ENCODE data around the gene LBHD1.
"Not testable (repeated sequence)": the region's sequence is repeated elsewhere in the genome, so short reads cannot be mapped to it uniquely, and the experiment has no call there.

Gene LBHD1

DNA sequence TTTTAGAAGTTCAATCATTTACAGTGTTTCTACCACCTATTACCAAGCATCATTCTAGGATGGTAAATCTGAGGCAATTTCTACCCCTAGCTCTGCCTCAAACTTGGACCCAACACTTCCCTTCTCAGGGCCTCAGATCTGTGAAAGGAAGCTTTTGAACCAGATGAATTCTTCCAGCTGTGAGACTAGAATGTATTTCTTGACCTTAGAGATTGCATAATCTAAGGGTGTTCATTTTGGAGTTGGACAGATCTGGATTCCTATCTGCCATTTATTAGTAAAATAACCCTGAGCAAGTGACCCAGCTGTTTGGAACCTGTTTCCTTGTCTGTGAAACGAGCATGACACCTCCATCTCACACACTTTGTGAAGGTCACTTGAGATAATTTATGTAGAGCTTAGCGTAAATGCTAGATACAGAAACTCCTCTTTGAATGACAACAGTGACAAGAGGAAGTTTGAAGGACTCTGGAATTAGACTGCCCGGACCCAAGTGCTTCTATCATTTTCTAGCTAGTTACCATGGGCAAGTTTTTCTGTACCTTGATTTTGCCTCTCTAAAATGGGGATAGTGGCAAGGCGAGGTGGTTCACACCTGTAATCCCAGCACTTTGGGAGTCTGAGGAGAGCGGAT, 15.2 kb downstream of the LBHD1 start:
- no peak for DNase-seq

DNA sequence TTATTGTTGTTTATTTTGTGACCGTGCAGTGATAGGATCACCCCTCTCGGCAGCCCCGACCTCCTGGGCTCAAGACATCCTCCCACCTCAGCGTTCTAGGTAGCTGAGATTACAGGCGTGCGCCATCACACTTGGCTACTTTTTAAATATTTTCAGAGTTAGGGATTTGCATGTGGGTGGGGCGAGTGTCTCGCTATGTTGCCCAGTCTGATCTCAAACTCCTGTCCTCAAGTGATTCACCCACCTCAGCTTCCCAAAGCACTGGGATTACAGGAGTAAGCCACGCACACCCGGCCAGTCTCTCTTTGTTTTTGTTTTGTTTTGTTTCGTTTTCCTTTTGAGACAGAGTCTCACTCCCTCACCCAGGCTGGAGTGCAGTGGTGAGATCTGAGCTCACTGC, 17.8 kb downstream of the LBHD1 start:
- no peak for DNase-seq

DNA sequence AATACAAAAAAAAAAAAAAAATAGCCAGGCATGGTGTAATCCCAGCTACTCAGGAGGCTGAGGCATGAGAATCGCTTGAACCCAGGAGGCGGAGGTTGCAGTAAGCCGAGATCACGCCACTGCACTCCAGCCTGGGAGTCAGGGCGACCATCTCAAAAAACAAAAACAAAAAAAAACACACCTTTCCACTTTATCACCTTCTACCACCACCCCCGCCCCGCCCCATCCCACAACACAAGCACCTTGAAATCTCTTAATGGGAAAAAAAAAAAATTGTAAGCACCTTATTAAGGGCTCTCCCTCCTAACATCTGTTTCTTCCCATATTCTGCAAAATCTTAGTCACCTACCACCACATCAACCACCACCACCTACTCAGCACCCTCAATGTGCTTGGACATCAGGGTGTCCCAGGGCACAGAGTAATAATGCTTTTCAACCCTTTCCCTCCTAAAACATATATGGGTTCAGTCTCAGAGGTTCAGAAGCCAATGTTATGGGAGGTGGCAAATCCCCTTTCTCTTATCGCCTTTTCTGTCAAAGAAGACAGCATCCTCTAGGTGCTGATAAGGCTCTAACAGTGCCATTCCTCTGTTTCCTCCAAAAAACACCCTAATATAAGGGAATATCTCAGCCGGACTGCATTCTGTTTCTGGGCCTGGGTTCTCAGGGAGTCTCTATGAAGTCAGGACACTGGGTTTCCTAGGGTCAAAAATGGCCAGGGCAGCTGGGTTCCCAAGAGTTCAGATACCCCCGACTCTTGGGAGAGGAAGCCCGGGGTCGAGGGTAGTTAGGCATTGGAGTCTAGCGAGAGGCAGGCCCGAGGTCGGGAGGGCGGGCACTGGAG, 19.7 kb downstream of the LBHD1 start:
- no peak for DNase-seq

DNA sequence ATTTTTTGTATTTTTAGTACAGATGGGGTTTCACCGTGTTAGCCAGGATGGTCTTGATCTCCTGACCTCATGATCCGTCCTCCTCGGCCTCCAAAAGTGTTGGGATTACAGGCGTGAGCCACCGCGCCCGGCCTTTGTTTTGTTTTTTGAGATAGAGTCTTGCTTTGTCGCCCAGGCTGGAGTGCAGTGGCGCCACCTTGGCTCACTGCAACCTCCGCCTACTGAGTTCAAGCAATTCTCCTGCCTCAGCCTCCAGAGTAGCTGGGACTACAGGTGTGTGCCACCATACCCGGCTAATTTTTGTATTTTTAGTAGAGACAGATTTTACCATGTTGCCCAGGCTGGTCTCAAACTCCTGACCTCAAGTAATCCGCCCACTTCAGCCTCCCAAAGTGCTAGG, 21.8 kb downstream of the LBHD1 start:
- not testable (repeated sequence) for DNase-seq

DNA sequence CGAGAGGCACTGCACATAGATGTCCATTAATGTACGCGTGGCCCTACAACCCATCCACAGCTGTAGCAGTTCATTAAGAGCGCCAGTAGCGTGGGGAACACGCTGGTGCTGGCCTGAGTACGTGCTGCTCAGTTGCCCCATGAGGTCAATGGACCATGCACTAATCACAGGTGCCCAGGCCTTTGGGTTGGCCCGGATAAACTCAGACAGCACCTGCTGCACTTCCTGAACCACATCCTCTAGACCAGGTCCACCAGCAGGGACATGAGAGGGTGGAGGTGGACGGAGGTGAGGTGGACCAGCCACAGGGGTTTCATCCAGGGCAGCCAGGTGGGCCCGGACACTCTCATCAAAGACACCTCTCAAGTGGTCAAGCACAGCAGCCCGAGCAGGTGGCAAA, 22.6 kb downstream of the LBHD1 start:
- DNase-seq = no peak

DNA sequence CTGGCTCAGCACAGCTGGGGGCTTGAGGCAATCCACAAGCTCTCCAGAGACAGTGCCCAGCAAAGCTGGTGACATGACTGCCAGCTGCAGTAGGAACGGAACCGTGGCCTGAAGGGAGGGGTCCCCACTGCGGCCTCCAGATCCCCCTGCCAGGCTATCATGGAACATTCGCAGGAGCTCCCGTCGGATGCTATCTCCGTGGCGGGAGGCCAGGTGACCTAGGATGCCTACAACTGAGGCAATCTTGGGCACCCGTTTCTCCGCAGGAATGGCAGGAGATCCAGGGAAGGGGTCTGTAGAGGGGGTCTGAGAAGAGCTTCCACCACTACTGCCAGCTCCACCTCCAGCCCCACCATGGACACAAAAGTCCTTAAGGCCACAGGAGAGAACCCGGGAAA, 23.1 kb downstream of the LBHD1 start:
- no peak for DNase-seq

DNA sequence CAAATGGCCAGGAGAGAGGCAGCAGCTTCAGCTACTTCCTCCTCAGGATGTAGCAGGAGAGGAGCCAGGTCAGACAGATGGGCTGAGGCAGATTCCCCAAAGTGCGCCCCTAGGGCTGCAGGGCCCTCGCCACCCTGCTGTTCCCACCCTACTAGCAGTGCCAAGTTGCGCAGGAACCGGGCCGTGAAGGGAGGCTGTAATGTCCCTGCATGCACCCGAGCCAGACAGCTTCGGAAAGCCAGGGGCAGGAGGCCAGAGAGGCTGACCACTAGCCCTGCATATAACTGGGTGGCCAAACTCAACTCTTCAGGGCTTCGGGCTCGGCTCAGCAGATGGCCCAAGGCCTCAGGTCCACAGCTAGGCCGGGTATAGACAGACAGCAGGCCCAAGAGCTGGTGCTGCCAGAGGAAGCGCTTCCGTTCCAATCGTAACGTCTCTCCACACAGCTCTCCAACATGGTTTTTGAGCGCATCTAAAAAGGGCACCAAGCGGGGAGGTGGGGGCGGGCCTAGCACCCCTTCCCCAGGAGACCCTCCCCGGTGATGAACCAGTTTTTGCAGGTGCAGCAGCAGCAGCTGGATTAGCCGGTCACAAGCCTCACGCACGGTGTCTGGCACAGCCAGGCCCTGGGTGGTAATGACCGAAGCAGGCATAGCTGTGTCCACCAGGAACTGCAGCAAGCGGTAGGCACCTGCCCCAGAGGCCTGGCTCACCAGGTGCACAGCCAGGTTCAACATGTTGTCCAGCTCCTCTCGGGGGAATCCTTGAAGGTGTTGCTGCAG, 23.7 kb downstream of the LBHD1 start:
- no peak for DNase-seq

DNA sequence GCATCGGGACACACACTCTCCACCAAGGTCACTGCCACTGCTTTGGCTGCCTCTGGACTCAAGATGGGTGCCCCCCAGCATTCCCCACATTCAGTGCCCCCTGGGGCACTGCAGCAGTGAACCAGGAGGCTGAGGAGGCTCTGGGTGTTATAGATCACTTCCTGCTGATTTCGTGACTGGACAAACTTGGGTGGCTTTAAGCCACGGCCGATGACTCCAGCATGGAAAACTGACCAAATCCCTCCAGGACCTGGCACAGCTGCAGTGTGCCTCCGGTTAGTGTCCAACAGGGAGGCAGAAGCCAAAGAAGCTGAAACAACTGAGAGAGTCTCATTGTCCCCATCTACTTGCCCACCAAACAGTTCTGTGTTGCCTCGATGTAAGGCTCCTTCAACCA, 24.5 kb downstream of the LBHD1 start:
- no peak for DNase-seq

DNA sequence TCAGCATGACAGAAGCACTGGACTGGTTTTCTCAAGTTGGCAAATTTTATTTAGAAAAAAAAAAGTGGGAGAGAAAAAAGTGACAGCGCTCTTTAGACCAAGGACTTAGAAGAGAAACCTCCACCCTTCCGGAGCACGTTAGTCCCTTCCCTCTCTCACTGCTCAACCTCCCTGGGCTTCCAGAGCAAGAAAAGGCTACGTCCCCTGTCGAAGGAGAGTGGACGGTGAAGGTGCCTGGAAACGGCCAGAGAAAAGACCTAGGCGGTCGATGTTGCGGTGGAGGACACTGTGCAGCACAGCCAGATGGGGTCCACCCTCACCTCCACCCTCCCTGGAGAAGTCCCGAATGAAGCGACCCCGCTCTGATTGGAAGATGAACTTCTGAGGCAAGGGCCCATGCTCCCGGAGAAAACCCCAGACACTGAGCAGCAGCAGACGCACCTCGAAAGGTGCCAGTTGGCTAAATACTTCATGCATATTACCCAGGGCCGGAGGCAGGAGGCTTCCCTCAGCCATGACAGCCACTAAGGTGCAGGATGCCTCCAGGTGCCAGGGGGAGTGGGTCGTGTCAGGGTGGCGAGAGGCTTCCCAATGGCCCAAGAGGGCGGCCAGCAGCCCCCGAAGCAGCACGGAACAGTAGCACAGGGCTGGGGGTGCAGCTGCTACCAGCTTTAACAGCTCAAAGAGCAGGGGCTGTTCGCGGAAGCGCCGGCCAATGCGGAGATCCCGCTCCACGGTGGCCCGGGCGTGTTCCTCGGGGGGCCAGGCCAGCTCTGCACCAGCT, 25.1 kb downstream of the LBHD1 start:
- no peak for DNase-seq

DNA sequence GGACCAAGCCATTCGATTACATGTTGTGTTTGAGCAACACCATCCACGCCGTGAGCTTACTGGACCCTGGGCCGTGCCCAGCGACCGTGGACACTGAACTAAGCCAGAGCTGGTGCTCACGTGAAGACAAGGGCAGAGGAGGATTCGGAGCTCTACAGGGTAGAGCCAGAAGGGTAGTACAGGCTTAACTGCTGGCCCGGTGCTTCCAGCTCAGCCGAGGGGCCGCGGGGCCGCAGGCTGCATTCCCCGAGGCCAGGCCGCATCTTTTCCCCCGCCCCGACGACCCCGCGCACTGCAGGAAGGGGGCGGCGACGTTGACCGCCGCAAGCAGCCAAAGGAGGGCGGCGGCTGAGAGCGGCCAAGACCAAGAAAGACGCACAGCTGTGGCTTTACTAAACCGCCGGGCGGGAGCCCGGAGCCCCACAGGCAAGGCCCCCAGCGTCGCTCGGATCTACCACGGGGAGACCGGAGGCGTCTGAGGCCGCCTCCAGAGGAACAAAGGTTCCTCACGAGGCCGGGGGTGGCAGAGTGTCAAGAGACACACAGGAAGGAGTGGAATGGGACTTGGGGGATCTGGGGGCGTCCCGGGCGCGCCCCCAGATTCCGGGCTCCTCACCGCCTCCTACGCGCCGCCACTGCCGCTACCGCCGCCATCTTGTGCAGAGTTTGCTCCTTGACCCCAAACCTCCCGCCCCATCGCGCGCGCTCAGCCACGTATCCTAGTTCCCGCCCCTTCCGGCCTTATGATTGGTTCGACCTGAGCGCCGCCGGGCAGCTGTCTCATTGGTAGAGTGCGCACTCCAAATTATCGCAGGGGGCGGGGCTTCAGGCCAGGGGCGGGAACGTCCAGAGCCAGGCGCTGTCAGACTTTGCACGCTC, 25.9 kb downstream of the LBHD1 start, which contains the start of gene GANAB:
GANAB (minus strand) TSS at position 668 of the 879 bp plus-strand sequence; CDS start at position 654, 14 bp downstream.
- peak; percentile 97 for DNase-seq

DNA sequence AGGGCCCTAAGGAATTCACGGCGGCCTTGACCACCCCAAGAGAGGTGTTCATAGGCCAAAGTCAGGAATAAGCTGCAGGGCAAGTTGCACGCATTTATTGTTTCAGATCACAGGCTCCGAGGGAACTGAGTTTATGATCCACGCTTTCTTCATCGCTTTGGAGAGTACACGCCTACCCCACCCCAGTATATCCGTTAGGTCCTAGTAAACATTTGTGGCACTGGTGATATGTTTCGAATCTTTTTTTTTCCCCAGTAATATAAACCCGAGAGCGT, 26.5 kb downstream of the LBHD1 start:
- DNase-seq = no peak

DNA sequence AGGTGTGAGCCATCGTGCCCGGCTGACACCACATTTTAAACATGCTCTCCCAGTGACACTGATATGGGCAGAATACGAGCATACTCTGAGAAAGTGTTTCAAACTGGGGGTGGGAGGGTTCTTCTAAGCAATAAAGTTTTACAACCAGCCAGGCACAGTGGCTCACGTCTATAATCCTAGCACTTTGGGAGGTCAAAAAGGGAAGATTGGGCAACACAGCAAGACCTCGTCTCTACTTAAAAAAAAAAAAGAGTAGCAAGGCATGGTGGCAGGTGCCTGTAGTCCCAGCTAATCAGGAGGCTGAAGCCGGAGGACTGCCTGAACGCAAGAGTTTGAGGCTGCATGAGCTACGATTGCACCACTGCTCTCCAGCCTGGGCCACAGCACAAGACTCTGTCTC, 27.8 kb downstream of the LBHD1 start:
- no peak for DNase-seq

DNA sequence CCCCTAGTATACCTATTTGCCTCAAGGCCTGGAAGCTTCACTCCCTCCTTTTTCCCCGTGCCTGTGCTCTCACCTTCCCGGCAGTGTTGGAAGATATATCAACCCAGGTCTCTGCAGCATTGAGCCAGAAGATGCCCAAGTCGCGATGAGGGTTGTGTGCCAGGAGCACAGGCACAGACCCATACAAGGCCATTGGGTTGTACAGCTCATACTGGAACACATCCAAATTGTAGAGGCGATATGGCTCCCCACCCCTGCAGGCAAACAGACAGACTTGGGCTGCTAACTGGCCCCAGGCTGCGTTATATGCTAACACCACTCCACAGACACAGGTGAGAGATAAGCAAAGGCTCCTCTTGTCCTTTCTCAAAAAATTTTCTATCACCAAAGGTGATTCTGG, 39.6 kb downstream of the LBHD1 start:
- DNase-seq = no peak

DNA sequence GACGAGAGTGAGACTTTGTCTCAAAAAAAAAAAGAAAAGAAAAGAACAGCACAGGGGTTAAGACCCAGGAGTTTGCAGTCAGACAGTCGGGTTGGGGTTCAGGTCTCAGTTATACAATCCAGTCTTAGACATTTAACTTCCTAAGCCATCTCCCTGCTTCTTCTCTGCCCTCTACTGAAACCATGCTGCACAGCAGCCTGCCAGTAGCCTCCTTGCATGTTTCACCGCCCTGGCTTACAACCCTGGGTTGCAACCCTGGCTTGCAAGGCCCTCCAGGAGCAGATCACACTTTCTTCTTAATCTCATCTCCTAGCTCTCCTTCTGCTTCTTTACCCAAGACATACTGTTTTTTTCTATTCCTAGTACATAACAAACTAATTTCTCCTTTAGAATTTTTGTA, 44.4 kb downstream of the LBHD1 start:
- DNase-seq = no peak

DNA sequence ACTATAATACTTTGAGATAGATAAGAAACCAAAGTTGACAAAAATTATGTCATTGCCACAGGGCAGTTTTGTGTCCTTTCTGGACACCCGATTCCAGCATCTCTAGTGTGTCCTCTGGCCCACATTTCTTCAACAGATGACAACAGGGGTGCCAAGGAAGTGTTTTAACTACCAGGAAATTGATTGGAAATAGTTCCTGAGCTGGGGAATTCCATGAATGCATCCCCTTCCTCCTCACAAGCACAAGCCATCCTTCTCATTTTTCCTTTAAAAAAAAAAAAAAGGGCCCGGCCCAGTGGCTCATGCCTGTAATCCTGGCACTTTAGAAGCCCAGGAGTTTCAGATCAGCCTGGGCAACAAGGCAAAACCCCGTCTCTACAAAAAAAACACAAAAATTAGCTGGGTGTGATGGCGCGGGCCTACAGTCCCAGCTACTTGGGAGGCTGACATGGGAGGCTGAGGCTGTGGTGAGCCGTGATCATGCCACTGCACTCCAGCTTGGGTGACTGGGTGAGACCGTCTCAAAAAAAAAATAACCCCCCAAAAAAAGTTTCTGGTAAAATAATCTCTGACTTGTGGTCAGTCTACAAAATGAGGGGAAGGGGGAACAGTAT, 49.5 kb downstream of the LBHD1 start:
- DNase-seq = no peak

DNA sequence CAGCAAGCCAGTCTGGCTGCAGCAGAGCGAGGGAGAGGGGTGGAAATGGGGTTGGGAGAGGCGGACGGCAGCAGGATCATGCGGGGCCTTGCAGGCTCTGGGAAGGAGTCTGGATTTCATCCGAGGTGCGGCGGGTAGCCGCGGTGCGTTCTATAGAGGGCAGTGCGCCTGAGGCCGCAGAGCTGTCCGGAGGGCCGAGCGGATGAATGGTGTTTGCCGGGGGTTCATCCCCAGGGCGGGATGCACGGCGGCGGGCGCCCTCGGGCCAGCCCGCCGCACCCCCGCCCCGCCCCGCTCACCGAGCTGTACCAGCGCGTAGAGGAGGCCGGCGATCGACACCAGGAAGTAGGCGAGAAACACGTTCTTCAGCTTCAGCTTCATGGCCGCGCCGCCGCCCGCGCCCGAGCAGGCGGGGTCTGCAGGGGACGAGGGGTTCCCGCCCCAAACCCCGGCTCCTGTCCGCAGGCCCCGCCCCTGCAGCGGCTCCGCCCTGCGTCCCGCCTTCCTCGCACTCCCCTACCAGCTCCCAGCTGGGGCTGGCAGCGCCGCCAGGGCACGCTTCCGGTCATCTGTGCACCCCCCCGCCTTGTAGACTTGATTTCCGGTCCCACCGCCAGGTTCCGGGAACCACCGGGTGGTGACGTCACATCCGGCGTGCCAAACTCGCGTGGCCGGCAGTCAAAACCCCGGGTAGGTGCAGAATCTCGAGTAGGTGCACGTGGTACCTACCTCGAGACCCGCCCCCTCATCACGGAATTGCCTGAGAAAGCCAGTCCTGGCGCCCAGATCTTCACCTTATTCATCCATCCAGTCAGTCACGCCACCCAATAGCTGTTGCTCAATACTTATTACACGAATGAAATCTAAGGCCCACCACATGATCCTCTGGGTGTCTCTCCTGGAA, 50.2 kb downstream of the LBHD1 start, which contains the start of gene B3GAT3:
B3GAT3 (minus strand) TSS at position 420 of the 904 bp plus-strand sequence; CDS start at position 381, 39 bp downstream.
- peak; percentile 98 for DNase-seq

DNA sequence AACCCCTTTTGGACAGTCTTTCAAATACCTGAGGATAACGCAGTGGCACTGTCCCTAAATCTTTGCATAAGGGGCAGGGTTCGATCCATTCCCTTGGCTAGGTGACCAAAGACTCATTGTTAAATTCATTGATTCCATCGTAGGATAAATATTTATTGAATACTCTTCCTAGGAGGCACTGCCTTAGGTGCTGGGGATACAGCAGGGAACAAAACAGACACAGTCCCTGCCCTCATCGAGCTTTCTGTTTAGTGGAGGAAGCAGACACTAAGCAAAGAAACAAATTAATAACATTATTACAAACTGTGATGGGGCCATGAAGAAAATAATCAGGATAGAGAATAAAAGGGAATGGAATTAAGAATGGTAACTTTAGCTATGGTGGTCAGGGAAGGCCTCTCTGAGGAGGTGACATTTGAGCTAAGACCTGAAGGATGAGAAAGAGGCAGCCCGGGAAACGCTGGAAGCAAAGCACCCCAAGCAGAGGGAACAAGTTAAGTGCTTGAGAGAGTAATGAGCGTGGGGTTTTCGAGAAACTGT, 51.0 kb downstream of the LBHD1 start:
- DNase-seq = no peak

DNA sequence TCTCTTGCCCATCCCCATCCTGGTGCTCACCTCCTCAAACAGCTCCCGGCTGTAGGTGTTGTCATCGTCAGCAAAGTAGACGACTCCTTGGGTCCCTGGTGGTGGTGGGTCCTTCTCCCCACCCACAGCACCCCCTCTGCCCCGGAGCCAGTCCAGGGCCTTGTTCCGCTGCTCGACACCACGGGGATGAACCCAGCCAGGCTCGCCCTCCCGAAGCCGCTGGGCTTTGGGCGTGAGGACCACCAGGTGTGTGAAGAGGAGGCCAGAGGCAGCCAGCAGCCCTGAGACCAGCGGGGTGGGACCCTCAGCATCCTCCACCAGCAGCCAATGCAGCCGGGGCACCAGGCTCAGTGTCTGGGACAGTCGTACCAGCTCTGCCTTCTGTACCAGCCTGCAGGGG, 55.1 kb downstream of the LBHD1 start:
- not testable (repeated sequence) for DNase-seq

DNA sequence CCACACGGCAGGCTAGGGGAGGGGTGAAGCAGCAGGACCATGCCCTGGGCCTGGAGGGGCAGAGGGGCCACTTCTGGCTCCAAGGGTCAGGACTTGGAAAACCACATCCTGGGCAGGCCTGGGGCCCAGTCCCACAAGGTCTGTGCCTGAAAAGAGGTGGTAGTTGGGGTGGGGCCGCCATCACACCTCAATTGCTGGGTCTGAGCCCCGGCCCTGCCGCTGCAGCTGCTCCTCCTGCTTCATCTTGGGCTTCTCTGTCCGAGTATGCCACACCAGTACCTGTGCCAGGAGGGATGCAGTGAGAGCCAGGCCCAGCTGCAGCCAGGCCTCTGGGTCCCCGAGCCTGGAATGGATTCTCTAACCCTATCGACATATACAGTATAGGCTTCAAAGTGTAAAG, 56.5 kb downstream of the LBHD1 start:
- no peak for DNase-seq

DNA sequence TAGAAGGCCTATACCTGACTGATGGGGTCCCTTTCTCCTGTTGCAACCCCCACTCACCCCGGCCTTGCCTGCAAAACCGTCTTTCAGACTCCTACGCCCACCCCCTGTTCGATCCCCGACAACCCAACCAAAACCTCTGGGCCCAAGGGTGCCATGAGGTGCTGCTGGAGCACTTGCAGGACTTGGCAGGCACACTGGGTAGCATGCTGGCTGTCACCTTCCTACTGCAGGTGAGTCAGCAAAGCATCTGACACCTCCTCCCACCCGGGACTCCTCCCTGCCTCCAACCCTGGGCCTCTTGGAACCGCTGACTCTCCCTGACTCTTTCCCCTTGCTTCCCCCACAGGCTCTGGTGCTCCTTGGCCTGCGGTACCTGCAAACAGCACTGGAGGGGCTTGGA, 57.8 kb downstream of the LBHD1 start:
- no peak for DNase-seq

Measured in activated CD4-positive, CD25-positive, alpha-beta regulatory T cell treated with anti-CD3 and anti-CD28 coated beads, Interleukin-2, amount 50 U/mL, for 72 hours (primary cell).